H1 (cell line): ENCODE measurements around the gene CPEB1. TPM values are rescaled to one million over a fixed set of nuclear protein-coding genes. Genes with fewer than 3 reads are reported as not detected.

Experiments
- CTBP2 ChIP-seq: IDR thresholded peaks from 2 replicates; pipeline ENCODE4 v1.7.0; 2011; ENCODE audit warnings: borderline replicate concordance, mild to moderate bottlenecking, moderate library complexity, mixed read lengths, low read length; ENCODE audit not compliant: insufficient read depth, insufficient read length
- polyA plus RNA-seq, 7 experiments: library from polyadenylated mRNA; depleted of rRNA in 3 of 7; stranded (reverse) in 5 of 7; unstranded in 2 of 7; fragments of >200 nt in 5 of 7; fragments of 200-250 nt in 2 of 7; gene quantifications; 1 replicate in 5 of 7; 2 replicates in 1 of 7; 4 replicates in 1 of 7; pipeline versions ENCODE4 v1.2.1 to v1.2.3, GENCODE V29; 2011 to 2013; ENCODE audit warnings: missing spikeins in 2 of 7, mixed read lengths in 2 of 7
- total RNA-seq: library from RNA; stranded (reverse); fragmentation: NEBNext Ultra II Directional; extraction: Animal tissue kit (Norgen Biotek cat#: 25700); gene quantifications from 2 replicates; pipeline ENCODE4 v1.2.1, GENCODE V29; 2021

Gene CPEB1
- total and polyA plus RNA-seq, 2 of the 8 experiments (the other 6 are each of a cell fraction or from before 2014, with no cell fraction given): 4.4 to 4.5 TPM

DNA sequence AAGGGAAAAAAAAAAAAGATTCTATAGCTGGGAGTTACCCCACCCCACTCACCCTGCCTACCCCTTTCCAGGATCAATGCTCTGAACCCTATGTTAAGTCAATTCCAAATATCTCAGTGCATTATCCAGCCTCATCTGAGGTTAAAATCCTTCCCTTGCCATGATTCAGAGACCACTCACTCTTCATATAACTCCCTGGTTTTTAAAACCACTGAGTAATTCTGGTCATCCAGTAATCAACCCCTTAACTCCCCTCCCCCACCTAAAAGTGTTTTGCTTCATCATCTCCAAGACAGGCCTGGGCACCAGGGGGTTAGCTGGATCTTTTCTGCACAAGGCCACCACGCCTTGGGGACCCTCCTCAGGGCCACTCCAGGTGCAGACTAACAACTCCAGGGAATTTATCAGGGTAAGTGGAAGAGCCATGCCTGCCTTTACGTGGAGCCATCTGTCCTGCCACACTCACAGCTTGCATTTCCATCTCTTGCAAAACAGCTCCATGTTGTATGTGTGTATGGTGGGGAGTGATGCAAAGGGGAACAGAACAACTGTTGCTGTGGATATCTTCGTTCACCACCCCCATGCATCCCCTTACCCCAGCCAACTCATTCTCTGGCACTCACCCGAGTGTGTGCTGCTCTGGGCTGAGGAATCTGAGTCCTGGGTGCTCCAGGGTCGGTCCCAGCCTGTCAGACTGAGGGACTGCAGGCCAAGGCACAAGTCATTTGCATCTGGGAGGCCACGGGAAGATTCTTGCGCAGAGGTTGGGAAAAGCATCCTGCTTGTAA lies 76.2 kb downstream of the CPEB1 start (continued):
- TF ChIP-seq CTBP2: no peak
